Mesothelial cell of epicardium (in vitro differentiated cells): ENCODE measurements around the gene HELZ2. TPM values are rescaled to one million over a fixed set of nuclear protein-coding genes. Genes with fewer than 3 reads are reported as not detected.

Source experiments
- DNase-seq, 2 experiments: peaks; one replicate each; pipeline ENCODE4 v3.0.0; 2021; ENCODE audit warnings: low spot score in 2 of 2; ENCODE audit not compliant: unreplicated experiment in 2 of 2
- H3K27ac Mint-ChIP-seq: 2 replicates; pipeline ENCODE4 v1.8.0; 2021; ENCODE audit warnings: mixed read lengths
- H3K27me3 Mint-ChIP-seq: 2 replicates; pipeline ENCODE4 v1.8.0; 2021; ENCODE audit warnings: low read depth, mixed read lengths
- H3K36me3 Mint-ChIP-seq: 2 replicates; pipeline ENCODE4 v1.8.0; 2021; ENCODE audit warnings: mixed read lengths
- H3K4me1 Mint-ChIP-seq: 2 replicates; pipeline ENCODE4 v1.8.0; 2021; ENCODE audit warnings: mixed read lengths
- H3K4me3 Mint-ChIP-seq: 2 replicates; pipeline ENCODE4 v1.8.0; 2021; ENCODE audit warnings: mild to moderate bottlenecking, moderate library complexity, mixed read lengths
- H3K9me3 Mint-ChIP-seq: 2 replicates; pipeline ENCODE4 v1.8.0; 2021; ENCODE audit warnings: mixed read lengths
- total RNA-seq: library from RNA; stranded (reverse); gene quantifications from 3 replicates; pipeline ENCODE4 v1.2.1, GENCODE V29; 2021
- TF ChIP-seq, protein P1 (sequence below): fragments of 200-600 bp; sonication (generic); IDR thresholded peaks from one replicate; pipeline ENCODE4 v1.5.0; 2021; ENCODE audit warnings: antibody characterized with exemption; ENCODE audit not compliant: unreplicated experiment

HELZ2 gene
- total RNA-seq, 1 donor from 2014 or later, result 44.4 TPM

DNA sequence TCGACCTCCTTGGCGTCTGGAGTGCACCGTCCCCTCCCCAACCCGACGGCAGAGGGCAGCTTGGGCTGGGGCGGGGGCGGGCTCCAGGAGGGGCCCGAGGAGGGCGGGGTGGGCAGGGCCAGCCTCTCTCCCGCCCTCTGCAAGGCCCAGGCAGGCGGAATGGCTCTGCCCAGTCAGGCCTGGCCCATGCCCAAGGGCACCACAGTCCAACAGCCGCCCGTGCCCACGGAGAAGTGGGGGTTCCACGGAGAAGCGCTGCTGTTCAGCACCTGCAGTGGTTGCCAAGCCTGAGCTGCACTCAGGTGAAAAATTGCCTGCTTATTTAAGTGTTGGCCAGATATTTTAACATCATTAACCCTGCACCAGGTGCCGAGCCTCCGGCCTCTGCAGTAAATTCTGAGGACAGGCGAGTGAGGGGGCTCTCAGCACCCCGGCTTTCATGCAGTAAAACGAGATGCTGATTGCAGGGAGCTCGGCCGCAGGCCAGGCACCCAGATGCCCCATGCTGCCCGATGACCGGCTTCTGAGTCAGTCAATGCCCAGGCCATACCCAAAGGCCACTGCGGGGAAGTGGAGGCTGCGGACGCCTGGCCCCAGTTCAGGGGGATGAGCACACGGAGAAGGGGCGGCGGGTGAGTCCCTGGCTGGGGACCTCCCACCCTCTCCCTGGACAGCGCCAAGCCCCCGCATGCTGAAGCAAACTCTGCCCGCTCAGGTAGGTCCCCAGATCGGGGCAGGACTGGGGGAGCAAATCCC is 26.1 kb downstream of the HELZ2 start, which contains the start of gene SRMS:
Gene SRMS (minus strand): TSS at position 25 of the 756 bp plus-strand sequence. CDS start 286 bp downstream, outside the sequence.
- Mint-ChIP-seq H3K4me3 (no peak within 1 kb of the TSS), H3K36me3 (no peaks in the 10 kb centered on the region), H3K9me3 (no peaks in the 10 kb centered on the region), H3K27ac (no peak within 1 kb of the TSS), H3K4me1 (no peaks in the 10 kb centered on the region), H3K27me3 (peaks cover 15% of the 10 kb centered on the region)
- no peak for DNase-seq
- TF ChIP-seq, protein P1, sequence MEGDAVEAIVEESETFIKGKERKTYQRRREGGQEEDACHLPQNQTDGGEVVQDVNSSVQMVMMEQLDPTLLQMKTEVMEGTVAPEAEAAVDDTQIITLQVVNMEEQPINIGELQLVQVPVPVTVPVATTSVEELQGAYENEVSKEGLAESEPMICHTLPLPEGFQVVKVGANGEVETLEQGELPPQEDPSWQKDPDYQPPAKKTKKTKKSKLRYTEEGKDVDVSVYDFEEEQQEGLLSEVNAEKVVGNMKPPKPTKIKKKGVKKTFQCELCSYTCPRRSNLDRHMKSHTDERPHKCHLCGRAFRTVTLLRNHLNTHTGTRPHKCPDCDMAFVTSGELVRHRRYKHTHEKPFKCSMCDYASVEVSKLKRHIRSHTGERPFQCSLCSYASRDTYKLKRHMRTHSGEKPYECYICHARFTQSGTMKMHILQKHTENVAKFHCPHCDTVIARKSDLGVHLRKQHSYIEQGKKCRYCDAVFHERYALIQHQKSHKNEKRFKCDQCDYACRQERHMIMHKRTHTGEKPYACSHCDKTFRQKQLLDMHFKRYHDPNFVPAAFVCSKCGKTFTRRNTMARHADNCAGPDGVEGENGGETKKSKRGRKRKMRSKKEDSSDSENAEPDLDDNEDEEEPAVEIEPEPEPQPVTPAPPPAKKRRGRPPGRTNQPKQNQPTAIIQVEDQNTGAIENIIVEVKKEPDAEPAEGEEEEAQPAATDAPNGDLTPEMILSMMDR, result no peak

DNA sequence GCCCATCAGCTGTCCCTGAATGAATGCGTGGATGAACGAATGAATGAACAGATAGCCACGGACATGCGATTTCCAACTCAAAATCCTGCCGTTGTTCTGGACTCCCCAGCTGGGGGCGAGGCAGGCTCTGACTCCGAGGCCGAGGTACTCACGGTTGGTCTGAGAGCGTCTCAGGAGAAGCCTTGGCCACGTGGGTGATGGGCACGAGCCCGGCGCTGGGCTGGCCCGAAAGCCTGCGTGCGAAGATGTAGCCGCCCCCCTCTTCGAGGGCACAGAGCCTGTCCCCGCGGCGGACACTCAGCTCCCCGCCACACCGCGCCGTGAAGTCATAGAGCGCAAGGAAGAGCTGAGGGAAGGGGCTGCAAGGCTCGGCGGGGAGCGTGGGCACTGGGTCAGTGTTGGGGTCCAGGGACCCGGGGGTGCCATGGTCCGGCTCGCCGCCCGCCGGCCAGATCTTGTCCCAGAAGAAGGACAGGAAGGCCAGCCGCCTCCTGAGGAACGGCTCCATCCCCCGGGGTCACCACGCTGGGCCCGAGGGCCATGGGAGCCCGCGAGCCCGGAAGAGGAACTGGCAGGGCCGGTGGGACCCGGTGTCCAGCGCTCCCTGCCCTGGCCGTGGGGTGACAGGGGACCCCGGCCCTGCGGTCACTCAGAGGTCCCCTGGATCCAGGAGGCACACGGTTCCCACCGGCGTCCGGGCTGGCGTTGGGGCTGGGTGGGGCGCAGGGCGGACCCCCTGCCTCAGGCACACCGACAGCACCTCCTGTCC is 26.9 kb downstream of the HELZ2 start:
- Mint-ChIP-seq H3K9me3 (no peaks in the 10 kb centered on the region), H3K36me3 (no peaks in the 10 kb centered on the region), H3K27ac (no peak overlapping the region), H3K4me1 (no peaks in the 10 kb centered on the region), H3K27me3 (peaks cover 15% of the 10 kb centered on the region), H3K4me3 (no peak overlapping the region)
- DNase-seq, result no peak
- TF ChIP-seq, protein P1, result no peak

DNA sequence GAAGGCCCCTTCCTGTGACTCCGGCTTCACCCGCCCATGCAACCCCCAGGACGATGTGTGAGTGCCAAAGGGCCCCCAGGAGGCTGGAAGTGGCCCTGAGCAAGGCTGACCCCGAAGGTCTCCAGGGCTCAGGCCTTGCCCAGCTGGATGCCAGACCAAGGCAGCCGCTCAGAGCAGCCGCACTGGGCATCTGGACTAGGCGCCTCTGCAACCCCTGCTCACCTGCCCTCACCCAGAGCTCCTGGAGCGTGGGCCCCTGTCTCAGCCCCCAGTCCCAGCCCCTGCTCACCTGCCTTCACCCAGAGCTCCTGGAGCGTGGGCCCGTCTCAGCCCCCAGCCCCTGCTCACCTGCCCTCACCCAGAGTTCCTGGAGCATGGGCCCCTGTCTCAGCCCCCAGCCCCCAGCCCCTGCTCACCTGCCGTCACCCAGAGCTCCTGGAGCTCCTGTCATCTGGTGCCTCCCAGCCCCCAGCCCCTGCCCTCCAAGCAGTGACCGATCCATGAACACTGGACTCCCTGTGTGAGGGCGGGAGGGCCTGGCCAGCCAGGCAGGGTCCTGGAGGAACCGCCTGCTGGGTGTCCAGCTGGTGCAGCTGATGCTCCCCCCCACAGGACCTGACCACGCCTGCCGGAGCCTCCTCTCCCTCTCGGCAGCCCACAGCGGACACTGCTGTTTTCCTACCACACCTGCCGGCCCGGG is 27.6 kb downstream of the HELZ2 start:
- no peaks in the 10 kb centered on the region for H3K4me1 Mint-ChIP-seq
- no peak overlapping the region for H3K27ac Mint-ChIP-seq
- peaks cover 15% of the 10 kb centered on the region for H3K27me3 Mint-ChIP-seq
- no peak overlapping the region for H3K4me3 Mint-ChIP-seq
- H3K9me3 Mint-ChIP-seq, result no peaks in the 10 kb centered on the region
- no peak for DNase-seq
- TF ChIP-seq, protein P1, result no peak
- H3K36me3 Mint-ChIP-seq, result no peaks in the 10 kb centered on the region

DNA sequence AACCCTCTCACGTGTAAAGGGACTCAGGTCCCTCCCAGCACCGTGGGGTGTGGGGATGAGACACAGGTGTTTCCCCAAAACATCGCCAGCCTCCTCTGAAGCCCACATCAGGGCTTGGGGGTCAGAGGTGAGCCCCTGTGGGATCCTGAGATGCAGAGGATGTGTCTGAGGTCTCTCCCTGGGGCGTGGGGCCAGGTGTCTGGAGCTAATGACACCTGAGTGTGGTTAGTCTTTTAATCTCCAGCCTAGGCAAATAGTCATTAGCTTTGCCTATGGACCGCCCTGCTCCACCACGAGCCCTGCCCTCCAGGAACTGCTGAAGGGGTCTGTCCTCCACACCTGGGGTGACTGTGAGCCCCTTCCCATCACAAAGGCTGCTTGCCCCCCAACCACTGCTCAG is 28.2 kb downstream of the HELZ2 start:
- DNase-seq, result no peak
- Mint-ChIP-seq H3K9me3 (no peaks in the 10 kb centered on the region), H3K4me3 (no peak overlapping the region), H3K4me1 (no peaks in the 10 kb centered on the region), H3K27ac (no peak overlapping the region), H3K36me3 (no peaks in the 10 kb centered on the region), H3K27me3 (peaks cover 15% of the 10 kb centered on the region)
- TF ChIP-seq, protein P1, result no peak

DNA sequence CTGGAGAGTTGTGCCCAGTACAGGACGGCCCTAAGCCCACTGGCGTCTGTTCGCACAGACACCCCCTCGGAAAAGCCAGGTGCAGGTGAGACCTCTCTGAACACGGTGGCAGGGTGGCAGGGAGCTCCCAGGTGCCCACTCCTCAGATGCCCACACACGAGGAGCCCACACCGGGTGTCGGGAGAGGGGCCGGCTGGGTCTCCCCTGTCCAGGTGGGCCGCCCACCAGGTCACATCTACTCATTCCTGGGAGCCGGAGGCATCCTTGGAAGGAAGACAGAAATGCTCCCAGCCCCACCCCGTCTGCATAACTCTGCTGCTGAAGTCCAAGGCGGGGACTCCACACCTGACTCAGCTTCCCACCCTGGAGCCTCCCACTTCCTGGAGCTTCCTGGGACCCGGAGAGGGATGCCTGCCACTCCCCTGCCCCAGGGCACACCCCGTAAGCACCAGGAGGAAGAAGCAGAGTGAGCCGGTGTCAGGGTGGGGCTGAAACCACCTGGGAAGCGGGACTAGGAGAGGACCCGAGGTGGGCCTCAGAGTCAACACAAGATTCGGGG is 29.0 kb downstream of the HELZ2 start:
- Mint-ChIP-seq H3K27me3 (peaks cover 15% of the 10 kb centered on the region), H3K4me1 (no peaks in the 10 kb centered on the region), H3K4me3 (no peak overlapping the region), H3K36me3 (no peaks in the 10 kb centered on the region), H3K9me3 (no peaks in the 10 kb centered on the region), H3K27ac (no peak overlapping the region)
- no peak for DNase-seq
- TF ChIP-seq, protein P1, result no peak
